Suprapubic skin (tissue), 4 donors: Measurements from ENCODE around the gene PNLIPRP1.

ENCODE experiments used
- EP300 ChIP-seq: sonication (generic); formaldehyde crosslinking; IDR thresholded peaks from one replicate; pipeline ENCODE4 v1.6.1; 2017; ENCODE audit warnings: antibody characterized with exemption
- POLR2A ChIP-seq, 2 donors: fragments of 450-650 bp; IDR thresholded peaks; one replicate each; pipeline ENCODE4 v1.6.1; 2017; ENCODE audit warnings: antibody characterized with exemption in 2 of 2, mild to moderate bottlenecking in 2 of 2, moderate library complexity in 2 of 2
- POLR2AphosphoS5 ChIP-seq, 3 donors: sonication (generic); formaldehyde crosslinking; IDR thresholded peaks; one replicate each; pipeline ENCODE4 v1.6.1; 2017; ENCODE audit warnings: antibody characterized with exemption in 3 of 3
- TF ChIP-seq, protein P1 (sequence below), 2 donors: fragments of 200-600 bp in 1 of 2; fragments of 450-650 bp in 1 of 2; sonication (generic) in 1 of 2; IDR thresholded peaks; one replicate each; pipeline ENCODE4 v1.5.1; 2016 to 2019; ENCODE audit warnings: antibody characterized with exemption in 2 of 2, mild to moderate bottlenecking in 1 of 2, moderate library complexity in 1 of 2

DNA sequence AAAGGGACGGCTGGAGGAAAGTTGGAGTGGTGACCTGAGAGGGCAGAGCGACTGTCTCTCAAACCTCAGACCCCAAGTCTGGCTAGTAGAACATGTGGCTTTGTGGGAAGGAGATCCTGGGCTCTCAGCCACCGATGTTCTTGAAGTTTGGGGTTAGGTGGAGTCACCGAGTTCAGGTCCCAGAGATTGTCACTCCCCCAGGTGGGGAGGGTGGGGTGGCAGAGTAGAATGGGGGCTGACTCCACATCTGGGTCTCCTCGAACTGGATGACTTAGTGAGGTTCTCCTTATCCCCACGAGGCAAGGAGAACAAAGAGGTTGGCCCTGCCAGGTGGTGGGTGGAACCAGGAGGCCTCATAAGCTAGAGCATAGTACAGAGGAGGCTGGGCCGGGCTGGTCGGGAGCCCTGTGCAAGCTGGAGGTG is 15.3 kb downstream of the PNLIPRP1 start:
- TF ChIP-seq, protein P1, sequence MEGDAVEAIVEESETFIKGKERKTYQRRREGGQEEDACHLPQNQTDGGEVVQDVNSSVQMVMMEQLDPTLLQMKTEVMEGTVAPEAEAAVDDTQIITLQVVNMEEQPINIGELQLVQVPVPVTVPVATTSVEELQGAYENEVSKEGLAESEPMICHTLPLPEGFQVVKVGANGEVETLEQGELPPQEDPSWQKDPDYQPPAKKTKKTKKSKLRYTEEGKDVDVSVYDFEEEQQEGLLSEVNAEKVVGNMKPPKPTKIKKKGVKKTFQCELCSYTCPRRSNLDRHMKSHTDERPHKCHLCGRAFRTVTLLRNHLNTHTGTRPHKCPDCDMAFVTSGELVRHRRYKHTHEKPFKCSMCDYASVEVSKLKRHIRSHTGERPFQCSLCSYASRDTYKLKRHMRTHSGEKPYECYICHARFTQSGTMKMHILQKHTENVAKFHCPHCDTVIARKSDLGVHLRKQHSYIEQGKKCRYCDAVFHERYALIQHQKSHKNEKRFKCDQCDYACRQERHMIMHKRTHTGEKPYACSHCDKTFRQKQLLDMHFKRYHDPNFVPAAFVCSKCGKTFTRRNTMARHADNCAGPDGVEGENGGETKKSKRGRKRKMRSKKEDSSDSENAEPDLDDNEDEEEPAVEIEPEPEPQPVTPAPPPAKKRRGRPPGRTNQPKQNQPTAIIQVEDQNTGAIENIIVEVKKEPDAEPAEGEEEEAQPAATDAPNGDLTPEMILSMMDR (IDR thresholded peaks at IDR 0.05), result no peak
- TF ChIP-seq EP300, result no peak
- TF ChIP-seq POLR2AphosphoS5 (IDR thresholded peaks at IDR 0.05), result no peak
- no peak for TF ChIP-seq POLR2A (IDR thresholded peaks at IDR 0.05)
